Memory B cell (primary cell): ENCODE data around the gene CDH20.

ENCODE experiments used
- ATAC-seq: fragments of 150-1000 bp; cut with Tn5 transposase; 2 replicates; pipeline ENCODE4 v1.10.0; 2021; ENCODE audit warnings: low read depth, mild to moderate bottlenecking, moderate library complexity
- DNase-seq, 2 donors: peaks; one replicate each; pipeline ENCODE4 v3.0.0; 2022; ENCODE audit warnings: low spot score in 2 of 2
- H3K27ac Mint-ChIP-seq: one replicate; pipeline ENCODE4 v1.8.0; 2022; ENCODE audit warnings: mild to moderate bottlenecking, moderate library complexity, mixed read lengths
- H3K27me3 Mint-ChIP-seq: one replicate; pipeline ENCODE4 v1.8.0; 2022; ENCODE audit warnings: mixed read lengths
- H3K36me3 Mint-ChIP-seq: one replicate; pipeline ENCODE4 v1.8.0; 2022; ENCODE audit warnings: mild to moderate bottlenecking, mixed read lengths
- H3K4me1 Mint-ChIP-seq: one replicate; pipeline ENCODE4 v1.8.0; 2022; ENCODE audit warnings: mixed read lengths
- H3K4me3 Mint-ChIP-seq: one replicate; pipeline ENCODE4 v1.8.0; 2022; ENCODE audit warnings: mild to moderate bottlenecking, moderate library complexity, mixed read lengths
- H3K9me3 Mint-ChIP-seq: one replicate; pipeline ENCODE4 v1.8.0; 2022; ENCODE audit warnings: mixed read lengths

CDH20 gene

DNA sequence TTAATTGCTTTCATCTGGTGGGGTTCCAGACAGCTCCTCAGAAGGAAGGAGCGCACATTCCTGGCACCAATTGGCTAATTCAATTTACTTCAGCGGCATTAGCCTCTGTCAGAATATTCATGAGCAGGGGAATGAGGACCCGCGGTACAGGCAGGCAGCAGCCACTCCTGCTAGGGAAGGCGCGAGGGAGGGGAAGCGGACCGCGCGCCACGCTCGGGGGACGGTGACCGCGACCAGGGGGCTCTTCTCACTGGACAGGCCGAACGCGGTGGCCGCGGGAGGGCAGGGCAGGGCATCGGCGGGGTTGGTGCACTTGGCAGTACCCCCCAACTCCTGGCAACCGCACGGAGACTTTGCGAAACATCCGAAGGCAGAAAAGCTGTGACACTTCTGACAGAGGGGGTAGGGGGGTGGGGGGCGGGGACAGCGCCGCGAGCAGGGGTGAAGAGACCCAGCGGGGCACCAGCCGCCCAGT is at the start of gene CDH20:
Gene CDH20 (plus strand): TSS at position 160 of the 475 bp plus-strand sequence.
- H3K27me3 Mint-ChIP-seq = peaks cover 18% of the 10 kb centered on the region
- no peaks in the 10 kb centered on the region for H3K9me3 Mint-ChIP-seq
- no peak within 1 kb of the TSS for H3K27ac Mint-ChIP-seq
- ATAC-seq = no peak
- peaks cover 6% of the 10 kb centered on the region for H3K4me1 Mint-ChIP-seq
- DNase-seq = no peak
- no peak within 1 kb of the TSS for H3K4me3 Mint-ChIP-seq
- H3K36me3 Mint-ChIP-seq = no peaks in the 10 kb centered on the region

DNA sequence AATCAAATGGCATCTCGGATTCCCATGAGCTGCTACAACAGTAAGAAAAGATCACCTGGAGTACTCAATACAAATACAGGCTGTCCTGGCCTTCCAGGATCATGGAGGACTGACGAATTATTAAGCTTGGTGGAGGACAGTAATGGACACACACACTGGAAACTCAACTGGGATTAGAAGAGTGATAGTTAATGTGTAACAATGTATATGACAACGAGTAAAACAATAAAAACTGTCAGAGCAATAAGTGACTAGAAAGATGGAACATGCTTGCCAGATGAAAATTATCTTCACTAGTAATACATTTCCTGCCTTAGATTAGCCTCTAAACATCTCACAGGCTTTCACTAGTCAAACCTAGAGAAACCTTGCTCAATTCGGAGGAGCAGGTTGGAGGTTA is 49.2 kb upstream of the CDH20 start:
- no peaks in the 10 kb centered on the region for H3K4me1 Mint-ChIP-seq
- DNase-seq = no peak
- H3K27ac Mint-ChIP-seq = no peak overlapping the region
- H3K36me3 Mint-ChIP-seq = no peaks in the 10 kb centered on the region
- peaks cover 1% of the 10 kb centered on the region for H3K27me3 Mint-ChIP-seq
- ATAC-seq = no peak
- no peak overlapping the region for H3K4me3 Mint-ChIP-seq
- H3K9me3 Mint-ChIP-seq = peaks cover 5% of the 10 kb centered on the region

DNA sequence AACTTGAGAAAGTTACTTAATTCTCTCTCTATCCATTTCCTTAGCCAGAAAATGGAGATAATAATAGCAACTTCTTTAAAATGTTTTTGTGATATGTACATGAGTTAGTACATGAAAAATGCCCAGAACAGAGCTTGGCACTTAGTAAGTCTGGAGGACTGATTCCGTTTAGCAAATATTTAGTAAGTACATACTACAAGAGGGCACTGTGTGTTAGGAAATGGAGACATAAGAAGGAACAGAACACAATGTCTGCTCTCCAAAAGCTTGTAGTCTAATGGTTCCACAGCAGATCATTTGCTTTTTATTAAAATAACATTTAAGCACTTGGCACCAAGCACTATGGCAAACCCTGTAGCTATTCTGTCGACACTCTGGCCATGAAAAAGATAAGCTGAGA is 47.5 kb upstream of the CDH20 start:
- ATAC-seq (no peak), DNase-seq (no peak)
- no peak overlapping the region for H3K4me3 Mint-ChIP-seq
- H3K36me3 Mint-ChIP-seq = no peaks in the 10 kb centered on the region
- H3K4me1 Mint-ChIP-seq = no peaks in the 10 kb centered on the region
- no peak overlapping the region for H3K27ac Mint-ChIP-seq
- no peaks in the 10 kb centered on the region for H3K27me3 Mint-ChIP-seq
- peaks cover 4% of the 10 kb centered on the region for H3K9me3 Mint-ChIP-seq

- Mint-ChIP-seq H3K36me3 (no peaks in the 10 kb centered on the region), H3K27ac (no peak overlapping the region), H3K4me3 (no peak overlapping the region), H3K4me1 (no peaks in the 10 kb centered on the region), H3K27me3 (no peaks in the 10 kb centered on the region), H3K9me3 (peaks cover 1% of the 10 kb centered on the region)
- ATAC-seq (no peak), DNase-seq (no peak)
Observed at GRCh38 chr18:61286867-61287266, 46.4 kb upstream of the CDH20 start.

DNA sequence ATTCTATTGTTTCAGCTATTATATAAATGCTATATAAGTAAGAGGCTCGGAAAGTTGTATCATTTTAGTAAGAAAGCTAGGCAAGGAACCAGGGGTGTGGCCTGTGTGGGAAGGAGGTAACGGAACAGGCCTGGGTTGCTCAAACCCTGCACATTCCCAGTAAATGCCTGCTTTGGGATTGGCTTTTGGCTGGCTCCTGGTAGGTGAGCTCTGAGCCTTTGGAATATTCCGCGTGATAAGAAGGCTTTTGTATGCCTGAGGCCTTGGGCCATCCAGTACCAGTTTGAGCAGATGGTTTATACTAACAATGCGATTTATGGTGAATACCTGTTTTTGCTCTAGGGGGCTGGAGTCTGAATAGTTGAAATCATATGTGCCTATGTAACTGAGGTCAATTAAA is 42.6 kb upstream of the CDH20 start:
- H3K27me3 Mint-ChIP-seq = no peaks in the 10 kb centered on the region
- H3K27ac Mint-ChIP-seq = no peak overlapping the region
- H3K4me1 Mint-ChIP-seq = no peaks in the 10 kb centered on the region
- ATAC-seq (no peak), DNase-seq (no peak)
- peaks cover 1% of the 10 kb centered on the region for H3K9me3 Mint-ChIP-seq
- H3K36me3 Mint-ChIP-seq = no peaks in the 10 kb centered on the region
- no peak overlapping the region for H3K4me3 Mint-ChIP-seq

- H3K36me3 Mint-ChIP-seq = no peaks in the 10 kb centered on the region
- no peaks in the 10 kb centered on the region for H3K4me1 Mint-ChIP-seq
- no peak for ATAC-seq
- no peak overlapping the region for H3K4me3 Mint-ChIP-seq
- H3K27me3 Mint-ChIP-seq = peaks cover 1% of the 10 kb centered on the region
- peaks cover 1% of the 10 kb centered on the region for H3K9me3 Mint-ChIP-seq
- H3K27ac Mint-ChIP-seq = no peak overlapping the region
- DNase-seq = no peak
Observed at GRCh38 chr18:61292280-61293035, 40.8 kb upstream of the CDH20 start.

GRCh38 chr18:61295153-61295552 is 38.1 kb upstream of the CDH20 start:
- Mint-ChIP-seq H3K27me3 (peaks cover 3% of the 10 kb centered on the region), H3K9me3 (peaks cover 1% of the 10 kb centered on the region), H3K4me1 (no peaks in the 10 kb centered on the region), H3K4me3 (no peak overlapping the region), H3K27ac (no peak overlapping the region), H3K36me3 (no peaks in the 10 kb centered on the region)
- no peak for ATAC-seq
- no peak for DNase-seq

- H3K4me3 Mint-ChIP-seq = no peak overlapping the region
- ATAC-seq = no peak
- no peak overlapping the region for H3K27ac Mint-ChIP-seq
- H3K9me3 Mint-ChIP-seq = no peaks in the 10 kb centered on the region
- no peaks in the 10 kb centered on the region for H3K27me3 Mint-ChIP-seq
- no peaks in the 10 kb centered on the region for H3K4me1 Mint-ChIP-seq
- H3K36me3 Mint-ChIP-seq = no peaks in the 10 kb centered on the region
- DNase-seq = no peak
Observed at GRCh38 chr18:61308004-61308403, 25.2 kb upstream of the CDH20 start.

DNA sequence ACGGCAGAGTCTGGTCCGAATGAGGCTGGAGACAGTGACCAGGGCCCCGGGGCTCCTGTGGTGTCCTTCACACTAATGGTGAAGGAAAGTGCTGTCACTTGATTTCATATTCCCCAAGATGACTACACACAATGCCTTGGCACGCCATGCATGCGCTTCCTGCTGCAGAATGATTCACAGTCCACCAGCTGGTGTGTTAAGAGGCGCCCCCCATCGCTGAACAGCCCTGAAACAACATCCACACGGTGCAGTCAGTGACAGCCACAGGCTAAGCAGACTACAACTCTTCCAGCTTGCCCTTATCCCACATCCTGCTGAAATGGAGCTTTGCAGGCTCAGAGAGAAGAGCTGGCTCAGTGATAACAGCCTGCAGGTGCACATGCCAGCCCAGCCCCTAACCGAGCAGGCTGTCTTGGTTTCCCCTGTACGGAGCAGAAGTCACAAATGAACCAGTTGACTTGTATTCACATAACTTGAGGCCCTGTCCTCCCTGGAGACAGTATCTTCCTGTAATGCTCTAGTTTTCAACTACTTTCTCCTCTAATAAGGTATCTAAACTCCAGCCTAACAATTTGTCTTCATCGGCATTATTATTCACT is 24.3 kb upstream of the CDH20 start:
- H3K4me1 Mint-ChIP-seq = no peaks in the 10 kb centered on the region
- no peak overlapping the region for H3K4me3 Mint-ChIP-seq
- H3K36me3 Mint-ChIP-seq = no peaks in the 10 kb centered on the region
- no peaks in the 10 kb centered on the region for H3K9me3 Mint-ChIP-seq
- H3K27ac Mint-ChIP-seq = no peak overlapping the region
- DNase-seq = no peak
- no peaks in the 10 kb centered on the region for H3K27me3 Mint-ChIP-seq
- no peak for ATAC-seq

GRCh38 chr18:61322265-61322873 is 10.9 kb upstream of the CDH20 start:
- no peak overlapping the region for H3K27ac Mint-ChIP-seq
- H3K27me3 Mint-ChIP-seq = peaks cover 7% of the 10 kb centered on the region
- H3K36me3 Mint-ChIP-seq = no peaks in the 10 kb centered on the region
- H3K4me3 Mint-ChIP-seq = no peak overlapping the region
- H3K4me1 Mint-ChIP-seq = no peaks in the 10 kb centered on the region
- DNase-seq (peak; percentile 52 to 56), ATAC-seq (peak; percentile 76)
- peaks cover 2% of the 10 kb centered on the region for H3K9me3 Mint-ChIP-seq

DNA sequence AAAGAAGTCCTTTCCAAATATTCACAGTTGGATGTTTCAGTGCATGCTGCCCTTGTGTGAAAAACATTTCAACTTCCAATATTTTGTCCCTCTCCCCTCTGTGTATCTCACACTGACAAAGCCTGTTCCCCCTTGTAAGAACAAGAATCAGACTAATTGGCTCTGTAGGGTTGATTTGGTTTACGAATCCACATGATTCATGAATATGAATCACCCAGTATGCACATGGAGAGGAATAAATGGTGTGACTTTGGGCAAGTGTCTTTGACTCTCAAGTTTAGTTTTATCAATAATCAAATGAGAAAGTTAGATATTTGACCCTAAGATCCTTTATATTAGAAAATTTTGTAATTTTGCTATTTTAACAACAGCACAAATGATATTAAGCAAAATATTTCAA is 9.3 kb upstream of the CDH20 start:
- no peaks in the 10 kb centered on the region for H3K36me3 Mint-ChIP-seq
- H3K4me3 Mint-ChIP-seq = no peak overlapping the region
- peaks cover 4% of the 10 kb centered on the region for H3K27me3 Mint-ChIP-seq
- no peak for ATAC-seq
- H3K4me1 Mint-ChIP-seq = no peaks in the 10 kb centered on the region
- no peak for DNase-seq
- H3K9me3 Mint-ChIP-seq = peaks cover 2% of the 10 kb centered on the region
- no peak overlapping the region for H3K27ac Mint-ChIP-seq

GRCh38 chr18:61326407-61326806 is 6.8 kb upstream of the CDH20 start:
- Mint-ChIP-seq H3K4me3 (no peak overlapping the region), H3K4me1 (no peaks in the 10 kb centered on the region), H3K9me3 (no peaks in the 10 kb centered on the region), H3K27me3 (peaks cover 2% of the 10 kb centered on the region), H3K36me3 (no peaks in the 10 kb centered on the region), H3K27ac (no peak overlapping the region)
- no peak for ATAC-seq
- no peak for DNase-seq

GRCh38 chr18:61329398-61329797 is 3.8 kb upstream of the CDH20 start:
- Mint-ChIP-seq H3K27me3 (peaks cover 8% of the 10 kb centered on the region), H3K36me3 (no peaks in the 10 kb centered on the region), H3K27ac (no peak overlapping the region), H3K4me1 (peaks cover under 1% of the 10 kb centered on the region), H3K9me3 (no peaks in the 10 kb centered on the region), H3K4me3 (no peak overlapping the region)
- DNase-seq (no peak), ATAC-seq (no peak)

- Mint-ChIP-seq H3K27me3 (peaks cover 18% of the 10 kb centered on the region), H3K4me1 (peaks cover 6% of the 10 kb centered on the region), H3K4me3 (no peak overlapping the region), H3K27ac (no peak overlapping the region), H3K36me3 (no peaks in the 10 kb centered on the region), H3K9me3 (no peaks in the 10 kb centered on the region)
- DNase-seq = no peak
- ATAC-seq = no peak
Observed at GRCh38 chr18:61331051-61331450, 2.2 kb upstream of the CDH20 start.
